Osteocyte (in vitro differentiated cells): Measurements from ENCODE around the gene DEFB110. TPM values are rescaled to one million over a fixed set of nuclear protein-coding genes. Genes with fewer than 3 reads are reported as not detected.

Experiments used
- DNase-seq: peaks from one replicate; pipeline ENCODE4 v3.0.0; 2021; ENCODE audit warnings: mixed read lengths; ENCODE audit not compliant: unreplicated experiment; ENCODE audit errors: extremely low spot score
- H3K27ac Mint-ChIP-seq: one replicate; pipeline ENCODE4 v1.8.0; 2021; ENCODE audit warnings: mild to moderate bottlenecking, mixed read lengths; ENCODE audit not compliant: unreplicated experiment
- H3K27me3 Mint-ChIP-seq: one replicate; pipeline ENCODE4 v1.8.0; 2021; ENCODE audit warnings: mixed read lengths; ENCODE audit not compliant: unreplicated experiment
- H3K36me3 Mint-ChIP-seq: one replicate; pipeline ENCODE4 v1.8.0; 2021; ENCODE audit warnings: mixed read lengths; ENCODE audit not compliant: unreplicated experiment
- H3K4me1 Mint-ChIP-seq: one replicate; pipeline ENCODE4 v1.8.0; 2021; ENCODE audit warnings: mixed read lengths; ENCODE audit not compliant: unreplicated experiment
- H3K4me3 Mint-ChIP-seq: one replicate; pipeline ENCODE4 v1.8.0; 2021; ENCODE audit warnings: mild to moderate bottlenecking, moderate library complexity, mixed read lengths; ENCODE audit not compliant: unreplicated experiment
- H3K9me3 Mint-ChIP-seq: one replicate; pipeline ENCODE4 v1.8.0; 2021; ENCODE audit warnings: mixed read lengths; ENCODE audit not compliant: unreplicated experiment
- CTCF ChIP-seq: fragments of 200-600 bp; sonication (generic); IDR thresholded peaks from 2 replicates; pipeline ENCODE4 v1.5.0; 2021; ENCODE audit warnings: antibody characterized with exemption, mild to moderate bottlenecking, moderate library complexity
- total RNA-seq: library from RNA; stranded (reverse); gene quantifications from 2 replicates; pipeline ENCODE4 v1.2.1, GENCODE V29; 2021

The DEFB110 gene
- total RNA-seq, 1 donor from 2014 or later = not detected

- Mint-ChIP-seq H3K27ac (no peak overlapping the region), H3K36me3 (no peaks in the 10 kb centered on the region), H3K4me1 (peaks cover 1% of the 10 kb centered on the region), H3K27me3 (peaks cover 2% of the 10 kb centered on the region), H3K9me3 (no peaks in the 10 kb centered on the region), H3K4me3 (no peak overlapping the region)
- no peak for DNase-seq
- TF ChIP-seq CTCF = no peak
Observed at GRCh38 chr6:49982046-49982445, 39.7 kb downstream of the DEFB110 start.

DNA sequence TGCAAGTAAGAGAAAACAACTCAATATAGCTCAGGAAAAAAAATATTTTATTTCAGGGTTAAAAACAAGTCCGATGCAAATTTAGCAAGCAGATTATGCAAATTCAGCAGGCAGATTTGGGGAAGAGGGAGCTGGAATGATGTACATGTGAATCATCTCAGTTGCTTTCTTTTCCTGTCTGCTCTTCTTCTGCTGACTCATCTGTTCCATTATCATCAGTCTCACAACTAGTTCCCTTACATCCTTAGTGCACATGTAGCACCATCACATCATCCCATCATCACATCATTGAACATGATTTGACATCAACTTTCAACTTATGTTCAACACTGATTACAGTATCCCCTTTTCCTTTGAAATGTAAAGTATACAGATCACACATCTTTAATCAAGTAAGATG, 40.9 kb downstream of the DEFB110 start:
- no peak overlapping the region for H3K4me3 Mint-ChIP-seq
- peaks cover 2% of the 10 kb centered on the region for H3K27me3 Mint-ChIP-seq
- no peaks in the 10 kb centered on the region for H3K36me3 Mint-ChIP-seq
- TF ChIP-seq CTCF = no peak
- H3K9me3 Mint-ChIP-seq = no peaks in the 10 kb centered on the region
- peaks cover 1% of the 10 kb centered on the region for H3K4me1 Mint-ChIP-seq
- no peak for DNase-seq
- H3K27ac Mint-ChIP-seq = no peak overlapping the region

GRCh38 chr6:49979584-49979983, 42.2 kb downstream of the DEFB110 start:
- peaks cover 1% of the 10 kb centered on the region for H3K4me1 Mint-ChIP-seq
- H3K4me3 Mint-ChIP-seq = no peak overlapping the region
- no peak overlapping the region for H3K27ac Mint-ChIP-seq
- no peak for DNase-seq
- H3K9me3 Mint-ChIP-seq = no peaks in the 10 kb centered on the region
- TF ChIP-seq CTCF = no peak
- H3K27me3 Mint-ChIP-seq = peaks cover 2% of the 10 kb centered on the region
- no peaks in the 10 kb centered on the region for H3K36me3 Mint-ChIP-seq

DNA sequence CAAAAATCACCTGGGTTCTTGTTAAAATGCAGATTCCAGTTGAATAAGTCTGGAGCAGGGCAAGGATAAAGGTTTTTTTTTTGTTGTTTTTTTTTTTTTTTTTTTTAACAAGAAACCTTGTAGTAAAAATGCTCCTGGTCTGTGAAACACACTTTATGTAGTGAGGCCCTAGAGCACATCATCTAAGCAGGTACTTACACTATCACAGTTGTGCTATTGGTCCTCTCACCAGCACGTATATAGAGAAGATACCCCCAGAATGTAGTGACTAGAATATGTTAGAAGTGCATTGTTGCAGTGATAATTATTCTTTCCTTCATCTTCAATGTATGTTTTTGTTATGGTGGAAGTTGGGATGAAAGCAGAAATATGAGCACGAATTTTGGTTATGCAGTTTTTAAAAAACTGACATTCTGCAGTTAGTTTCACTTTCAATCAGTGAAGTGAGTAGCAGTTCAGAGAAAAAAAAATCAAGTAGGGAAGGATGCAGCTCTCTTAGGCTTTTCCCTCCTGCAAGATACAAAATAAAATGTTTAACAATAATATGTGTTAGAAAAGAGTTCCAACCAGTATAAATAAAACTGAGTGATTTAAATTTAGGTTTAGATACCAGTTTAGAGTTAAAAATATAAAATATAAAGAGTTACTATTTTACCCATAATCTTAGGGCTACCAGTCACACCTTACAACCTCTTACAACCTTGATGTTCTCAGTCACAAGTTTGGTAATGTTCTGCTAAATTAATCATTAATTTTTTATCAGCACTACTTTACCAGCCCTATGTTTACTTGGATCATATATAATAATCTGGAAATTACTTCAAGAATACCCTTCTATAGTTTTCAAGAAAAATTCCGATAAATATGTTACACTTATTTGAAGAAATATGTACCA, 43.2 kb downstream of the DEFB110 start:
- Mint-ChIP-seq H3K9me3 (no peaks in the 10 kb centered on the region), H3K27ac (no peak overlapping the region), H3K4me1 (peaks cover 1% of the 10 kb centered on the region), H3K4me3 (peak overlapping the region; percentile 67), H3K36me3 (no peaks in the 10 kb centered on the region), H3K27me3 (peaks cover 2% of the 10 kb centered on the region)
- TF ChIP-seq CTCF = no peak
- no peak for DNase-seq

DNA sequence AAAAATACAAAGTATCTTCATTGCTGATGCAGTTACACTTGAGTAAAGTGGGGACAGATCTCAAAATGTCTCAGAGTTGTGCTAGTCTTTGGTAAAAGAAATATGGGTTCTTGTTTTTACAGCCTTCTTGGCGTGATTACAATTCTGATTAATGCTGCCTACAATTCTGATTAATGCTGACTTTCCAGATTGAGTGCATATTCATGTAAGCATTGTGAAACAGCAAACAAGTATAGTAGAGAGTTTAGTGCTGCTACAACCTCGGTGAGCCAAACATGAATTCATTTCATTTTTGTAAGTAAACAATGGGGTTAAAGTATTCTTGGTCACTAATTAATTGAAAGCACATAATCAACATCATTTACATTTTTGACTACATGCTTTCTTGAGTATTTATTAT, 52.2 kb downstream of the DEFB110 start, which contains the start of gene DEFB113:
TSS of gene DEFB113 (minus strand) at position 21 of the 400 bp plus-strand sequence. CDS start at position 21, 0 bp downstream.
- no peak within 1 kb of the TSS for H3K4me3 Mint-ChIP-seq
- no peaks in the 10 kb centered on the region for H3K4me1 Mint-ChIP-seq
- no peak for DNase-seq
- H3K9me3 Mint-ChIP-seq = no peaks in the 10 kb centered on the region
- H3K36me3 Mint-ChIP-seq = no peaks in the 10 kb centered on the region
- peaks cover 16% of the 10 kb centered on the region for H3K27me3 Mint-ChIP-seq
- no peak for TF ChIP-seq CTCF
- H3K27ac Mint-ChIP-seq = no peak within 1 kb of the TSS
